A549 (cell line): Measurements from ENCODE around the gene RAP1GAP2.

ENCODE experiments used
- CHD2 ChIP-seq: fragments of 150-350 bp; IDR thresholded peaks from 2 replicates; pipeline ENCODE4 v1.6.1; 2014; ENCODE audit warnings: low read length; ENCODE audit not compliant: partially characterized antibody
- EP300 ChIP-seq, 2 experiments: fragments of >200 bp; sonication (Bioruptor Twin); formaldehyde crosslinking; IDR thresholded peaks; 2 replicates in 1 of 2; 3 replicates in 1 of 2; pipeline ENCODE4 v1.6.1; 2016 to 2017
- ESRRA ChIP-seq: fragments of 150-350 bp; IDR thresholded peaks from 2 replicates; pipeline ENCODE4 v1.6.1; 2014; ENCODE audit warnings: mild to moderate bottlenecking, low read length, borderline replicate concordance
- JUNB ChIP-seq: fragments of >200 bp; sonication (Bioruptor Twin); formaldehyde crosslinking; IDR thresholded peaks from 2 replicates; pipeline ENCODE4 v1.6.1; 2016
- KDM5A ChIP-seq: fragments of 200-600 bp; sonication (generic); IDR thresholded peaks from 2 replicates; pipeline ENCODE4 v1.6.1; 2016; ENCODE audit warnings: antibody characterized with exemption, mild to moderate bottlenecking
- MAFK ChIP-seq: fragments of 450-650 bp; IDR thresholded peaks from 2 replicates; pipeline ENCODE4 v1.6.1; 2014; ENCODE audit not compliant: partially characterized antibody
- POLR2A ChIP-seq: IDR thresholded peaks from 2 replicates; pipeline ENCODE4 v1.6.1; 2012; ENCODE audit warnings: mild to moderate bottlenecking, low read length
- RFX5 ChIP-seq: fragments of 450-650 bp; IDR thresholded peaks from 2 replicates; pipeline ENCODE4 v1.7.1; 2014; ENCODE audit warnings: antibody characterized with exemption, mild to moderate bottlenecking, moderate library complexity
- ZFP36 ChIP-seq: fragments of 450-650 bp; IDR thresholded peaks from 2 replicates; pipeline ENCODE4 v1.6.1; 2014; ENCODE audit warnings: borderline replicate concordance; ENCODE audit not compliant: partially characterized antibody
- TF ChIP-seq, protein P1 (sequence below): fragments of >200 bp; sonication (Bioruptor Twin); formaldehyde crosslinking; IDR thresholded peaks from 3 replicates; pipeline ENCODE4 v1.5.1; 2016
- TF ChIP-seq, protein P2 (sequence below): fragments of 200-600 bp; sonication (generic); IDR thresholded peaks from 2 replicates; pipeline ENCODE4 v1.6.1; 2016; ENCODE audit warnings: antibody characterized with exemption, mild to moderate bottlenecking, moderate library complexity

DNA sequence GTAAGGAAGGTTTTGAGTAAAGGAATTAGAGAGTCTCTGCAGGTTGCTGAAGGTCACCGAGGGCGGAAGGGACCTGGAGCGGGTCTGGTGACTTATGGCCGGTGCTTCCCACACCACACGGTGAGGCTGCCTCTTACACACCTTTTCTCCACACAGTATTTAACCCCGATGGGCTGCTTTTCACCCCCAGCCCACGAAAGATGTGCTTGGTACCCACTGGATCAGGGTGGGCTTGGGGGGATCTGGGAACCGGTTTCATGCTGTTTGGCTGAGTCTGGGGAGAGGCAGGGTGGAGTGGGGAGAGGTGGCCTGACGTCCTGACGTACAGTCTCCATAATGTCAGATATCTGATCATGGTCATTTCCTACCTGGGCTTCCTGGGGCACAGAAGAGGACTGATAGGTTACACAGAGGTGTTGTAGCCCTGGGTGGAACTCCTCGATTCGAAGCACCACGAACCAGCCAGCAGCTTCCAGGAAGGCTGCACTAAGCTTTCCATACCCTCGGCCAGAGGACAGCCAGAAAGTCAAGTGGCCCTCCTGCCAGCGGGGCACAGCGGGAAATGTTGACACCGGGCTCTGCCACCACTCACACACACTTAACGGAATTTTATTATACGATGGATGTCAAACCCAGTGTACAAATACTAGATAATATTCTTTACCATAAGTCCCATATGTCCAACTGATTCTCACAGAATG lies 233.1 kb downstream of the RAP1GAP2 start:
- TF ChIP-seq, protein P1, sequence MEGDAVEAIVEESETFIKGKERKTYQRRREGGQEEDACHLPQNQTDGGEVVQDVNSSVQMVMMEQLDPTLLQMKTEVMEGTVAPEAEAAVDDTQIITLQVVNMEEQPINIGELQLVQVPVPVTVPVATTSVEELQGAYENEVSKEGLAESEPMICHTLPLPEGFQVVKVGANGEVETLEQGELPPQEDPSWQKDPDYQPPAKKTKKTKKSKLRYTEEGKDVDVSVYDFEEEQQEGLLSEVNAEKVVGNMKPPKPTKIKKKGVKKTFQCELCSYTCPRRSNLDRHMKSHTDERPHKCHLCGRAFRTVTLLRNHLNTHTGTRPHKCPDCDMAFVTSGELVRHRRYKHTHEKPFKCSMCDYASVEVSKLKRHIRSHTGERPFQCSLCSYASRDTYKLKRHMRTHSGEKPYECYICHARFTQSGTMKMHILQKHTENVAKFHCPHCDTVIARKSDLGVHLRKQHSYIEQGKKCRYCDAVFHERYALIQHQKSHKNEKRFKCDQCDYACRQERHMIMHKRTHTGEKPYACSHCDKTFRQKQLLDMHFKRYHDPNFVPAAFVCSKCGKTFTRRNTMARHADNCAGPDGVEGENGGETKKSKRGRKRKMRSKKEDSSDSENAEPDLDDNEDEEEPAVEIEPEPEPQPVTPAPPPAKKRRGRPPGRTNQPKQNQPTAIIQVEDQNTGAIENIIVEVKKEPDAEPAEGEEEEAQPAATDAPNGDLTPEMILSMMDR: no peak
- TF ChIP-seq JUNB (no peak), RFX5 (no peak), CHD2 (no peak), ESRRA (no peak), EP300 (IDR thresholded peaks at IDR 0.05) (no peak), MAFK (no peak), ZFP36 (no peak), POLR2A (no peak), KDM5A (no peak)
- TF ChIP-seq, protein P2, sequence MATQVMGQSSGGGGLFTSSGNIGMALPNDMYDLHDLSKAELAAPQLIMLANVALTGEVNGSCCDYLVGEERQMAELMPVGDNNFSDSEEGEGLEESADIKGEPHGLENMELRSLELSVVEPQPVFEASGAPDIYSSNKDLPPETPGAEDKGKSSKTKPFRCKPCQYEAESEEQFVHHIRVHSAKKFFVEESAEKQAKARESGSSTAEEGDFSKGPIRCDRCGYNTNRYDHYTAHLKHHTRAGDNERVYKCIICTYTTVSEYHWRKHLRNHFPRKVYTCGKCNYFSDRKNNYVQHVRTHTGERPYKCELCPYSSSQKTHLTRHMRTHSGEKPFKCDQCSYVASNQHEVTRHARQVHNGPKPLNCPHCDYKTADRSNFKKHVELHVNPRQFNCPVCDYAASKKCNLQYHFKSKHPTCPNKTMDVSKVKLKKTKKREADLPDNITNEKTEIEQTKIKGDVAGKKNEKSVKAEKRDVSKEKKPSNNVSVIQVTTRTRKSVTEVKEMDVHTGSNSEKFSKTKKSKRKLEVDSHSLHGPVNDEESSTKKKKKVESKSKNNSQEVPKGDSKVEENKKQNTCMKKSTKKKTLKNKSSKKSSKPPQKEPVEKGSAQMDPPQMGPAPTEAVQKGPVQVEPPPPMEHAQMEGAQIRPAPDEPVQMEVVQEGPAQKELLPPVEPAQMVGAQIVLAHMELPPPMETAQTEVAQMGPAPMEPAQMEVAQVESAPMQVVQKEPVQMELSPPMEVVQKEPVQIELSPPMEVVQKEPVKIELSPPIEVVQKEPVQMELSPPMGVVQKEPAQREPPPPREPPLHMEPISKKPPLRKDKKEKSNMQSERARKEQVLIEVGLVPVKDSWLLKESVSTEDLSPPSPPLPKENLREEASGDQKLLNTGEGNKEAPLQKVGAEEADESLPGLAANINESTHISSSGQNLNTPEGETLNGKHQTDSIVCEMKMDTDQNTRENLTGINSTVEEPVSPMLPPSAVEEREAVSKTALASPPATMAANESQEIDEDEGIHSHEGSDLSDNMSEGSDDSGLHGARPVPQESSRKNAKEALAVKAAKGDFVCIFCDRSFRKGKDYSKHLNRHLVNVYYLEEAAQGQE: no peak
